HepG2 (cell line): ENCODE measurements around the gene S100A7.
"Not testable (repeated sequence)": the region's sequence is repeated elsewhere in the genome, so short reads cannot be mapped to it uniquely, and the experiment has no call there.

Source experiments
- CEBPB ChIP-seq: IDR thresholded peaks from 2 replicates; pipeline ENCODE4 v1.6.1; 2011; ENCODE audit warnings: low read depth, low read length, improper control_type of control experiment, borderline replicate concordance
- RAD21 ChIP-seq: fragments of 450-650 bp; formaldehyde crosslinking; IDR thresholded peaks from 2 replicates; pipeline ENCODE4 v1.5.0; 2020; ENCODE audit warnings: mild to moderate bottlenecking
- ZBTB20 ChIP-seq: sonication (generic); formaldehyde crosslinking; IDR thresholded peaks from 2 replicates; pipeline ENCODE4 v1.8.1; 2023; ENCODE audit warnings: missing genetic modification reagents, low read depth, mild to moderate bottlenecking, borderline replicate concordance
- ZNF232 ChIP-seq: sonication (generic); formaldehyde crosslinking; IDR thresholded peaks from 2 replicates; pipeline ENCODE4 v1.4.0; 2020; ENCODE audit warnings: missing genetic modification reagents, borderline replicate concordance
- TF ChIP-seq, protein P1 (sequence below): sonication (generic); formaldehyde crosslinking; IDR thresholded peaks from 2 replicates; pipeline ENCODE4 v1.5.0; 2020; ENCODE audit warnings: mild to moderate bottlenecking, missing genetic modification reagents, borderline replicate concordance

DNA sequence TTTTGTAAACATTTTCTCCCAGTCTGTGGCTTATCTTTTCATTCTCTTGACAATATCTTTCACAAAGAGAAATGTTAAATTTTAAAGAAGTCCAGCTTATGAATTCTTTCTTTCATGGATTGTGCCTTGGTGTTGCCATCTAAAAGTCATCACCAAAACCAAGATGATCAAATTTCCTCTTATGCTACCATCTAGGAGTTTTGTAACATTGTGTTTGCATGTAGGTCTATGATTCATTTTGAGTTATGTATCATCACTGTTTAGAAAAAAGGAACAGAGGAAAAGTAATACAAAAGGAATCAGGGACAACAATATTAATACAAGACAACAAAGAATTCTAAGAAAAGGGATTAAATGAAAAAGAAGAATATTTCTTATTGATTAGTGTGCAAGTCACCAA, 2.3 kb upstream of the S100A7 start:
- TF ChIP-seq, protein P1, sequence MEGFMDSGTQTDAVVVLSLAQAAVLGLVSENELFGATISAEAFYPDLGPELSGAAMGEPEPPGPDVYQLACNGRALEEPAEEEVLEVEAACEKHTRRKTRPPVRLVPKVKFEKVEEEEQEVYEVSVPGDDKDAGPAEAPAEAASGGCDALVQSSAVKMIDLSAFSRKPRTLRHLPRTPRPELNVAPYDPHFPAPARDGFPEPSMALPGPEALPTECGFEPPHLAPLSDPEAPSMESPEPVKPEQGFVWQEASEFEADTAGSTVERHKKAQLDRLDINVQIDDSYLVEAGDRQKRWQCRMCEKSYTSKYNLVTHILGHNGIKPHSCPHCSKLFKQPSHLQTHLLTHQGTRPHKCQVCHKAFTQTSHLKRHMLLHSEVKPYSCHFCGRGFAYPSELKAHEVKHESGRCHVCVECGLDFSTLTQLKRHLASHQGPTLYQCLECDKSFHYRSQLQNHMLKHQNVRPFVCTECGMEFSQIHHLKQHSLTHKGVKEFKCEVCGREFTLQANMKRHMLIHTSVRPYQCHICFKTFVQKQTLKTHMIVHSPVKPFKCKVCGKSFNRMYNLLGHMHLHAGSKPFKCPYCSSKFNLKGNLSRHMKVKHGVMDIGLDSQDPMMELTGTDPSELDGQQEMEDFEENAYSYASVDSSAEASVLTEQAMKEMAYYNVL (CRISPR knock-in tag): not testable (repeated sequence)
- TF ChIP-seq ZBTB20; RAD21; CEBPB; ZNF232 (CRISPR knock-in tag): not testable (repeated sequence)
